K562 (cell line): ENCODE measurements around the gene TPO. TPM values are rescaled to one million over a fixed set of nuclear protein-coding genes. Genes with fewer than 3 reads are reported as not detected.
"Not testable (repeated sequence)": the region's sequence is repeated elsewhere in the genome, so short reads cannot be mapped to it uniquely, and the experiment has no call there.

Experiments
- ATAC-seq: fragments of 200-7000 bp; cut with Tn5 transposase; 3 replicates; pipeline ENCODE4 v1.9.1; 2020; ENCODE audit warnings: moderate library complexity
- BruUV-seq: library from RNA; stranded (reverse); fragments of 400-500 nt; replicated peaks from 2 replicates; lab custom pipeline; 2021; lab: Mats Ljungman, UMichigan
- CTCF ChIA-PET: fragments of 300-600 bp; formaldehyde crosslinking; extraction: SDS; loops from one replicate; lab custom pipeline; 2021; ENCODE audit warnings: low intra/inter-chr PET ratio; lab: Yijun Ruan, JAX
- POLR2A ChIA-PET: fragments of 300-600, 350-650 bp; sonication (Branson Sonifier 250); formaldehyde crosslinking; extraction: SDS; loops from one replicate; lab custom pipeline; 2021; ENCODE audit warnings: antibody characterized with exemption, inconsistent platforms; lab: Yijun Ruan, JAX
- DNase-seq, 4 experiments: peaks; one replicate each; pipeline versions ENCODE4 v3.0.0 to v3.0.0-alpha.2; 2011 to 2018; ENCODE audit warnings: low spot score in 3 of 4, mixed read lengths in 3 of 4; ENCODE audit errors: extremely low read depth in 1 of 4
- FAIRE-seq: peaks from 2 replicates; lab custom pipeline; 2011; peaks lifted over from hg19 to GRCh38; lab: Jason Lieb, UNC
- H2AFZ ChIP-seq: 2 replicates; pipeline ENCODE4 v1.6.0; 2011; ENCODE audit warnings: low read depth, low read length, control low read depth, inconsistent platforms
- H3K27ac ChIP-seq: fragments of 200-600 bp; 3 replicates; pipeline ENCODE4 v1.8.0; 2011; ENCODE audit warnings: low read depth, mild to moderate bottlenecking, control low read depth, inconsistent platforms, low read length, moderate library complexity, mixed read lengths; ENCODE audit errors: extremely low read depth
- H3K27me3 ChIP-seq, 2 experiments: fragments of 300-600 bp in 1 of 2; 2 replicates in 1 of 2; 3 replicates in 1 of 2; pipeline versions ENCODE4 v1.6.0 to v1.8.0; 2011; ENCODE audit warnings: inconsistent platforms in 2 of 2, low read length in 2 of 2, mild to moderate bottlenecking in 1 of 2, mixed read lengths in 1 of 2, moderate library complexity in 1 of 2; ENCODE audit not compliant: control insufficient read depth in 2 of 2, insufficient read depth in 2 of 2
- H3K36me3 ChIP-seq: fragments of 300-600 bp; 3 replicates; pipeline ENCODE4 v1.8.0; 2011; ENCODE audit warnings: mild to moderate bottlenecking, low read length, inconsistent platforms; ENCODE audit not compliant: control insufficient read depth, insufficient read depth
- H3K4me1 ChIP-seq, 2 experiments: fragments of 200-600 bp in 1 of 2; replicated peaks in 1 of 2; 2 replicates in 1 of 2; 3 replicates in 1 of 2; pipeline versions ENCODE4 v1.5.1 to v1.8.0; 2011; ENCODE audit warnings: inconsistent platforms in 2 of 2, low read length in 2 of 2, mild to moderate bottlenecking in 1 of 2, mixed read lengths in 1 of 2, moderate library complexity in 1 of 2; ENCODE audit not compliant: control insufficient read depth in 2 of 2, insufficient read depth in 2 of 2
- H3K4me2 ChIP-seq: 2 replicates; pipeline ENCODE4 v1.6.1; 2011; ENCODE audit warnings: low read length, control low read depth, inconsistent platforms, mixed read lengths; ENCODE audit not compliant: insufficient read depth
- H3K4me3 ChIP-seq: fragments of 200-600 bp; sonication (generic), shearing (Covaris generic); 2 replicates; pipeline ENCODE4 v1.5.1; 2016; ENCODE audit warnings: control low read depth, inconsistent platforms
- H3K79me2 ChIP-seq: fragments of 200-600 bp; 3 replicates; pipeline ENCODE4 v1.8.0; 2011; ENCODE audit warnings: low read length, inconsistent platforms; ENCODE audit not compliant: control insufficient read depth, insufficient read depth
- H3K9ac ChIP-seq, 2 experiments: 2 replicates each; pipeline versions ENCODE4 v1.6.0 to v1.6.1; 2011; ENCODE audit warnings: low read depth in 2 of 2, low read length in 2 of 2, control low read depth in 1 of 2, inconsistent platforms in 1 of 2, mild to moderate bottlenecking in 1 of 2, mixed read lengths in 1 of 2; ENCODE audit not compliant: insufficient read depth in 1 of 2
- H3K9me1 ChIP-seq: one replicate; pipeline ENCODE4 v1.6.0; 2011; ENCODE audit warnings: inconsistent platforms, mild to moderate bottlenecking, low read length, moderate library complexity; ENCODE audit not compliant: control insufficient read depth, insufficient read depth
- H3K9me3 ChIP-seq: replicated peaks from 2 replicates; pipeline ENCODE4 v1.5.1; 2011; ENCODE audit warnings: low read depth, low read length, inconsistent platforms; ENCODE audit not compliant: control insufficient read depth, insufficient read depth
- H4K20me1 ChIP-seq: replicated peaks from 2 replicates; pipeline ENCODE4 v1.6.1; 2011; ENCODE audit warnings: low read length, inconsistent platforms, mixed read lengths; ENCODE audit not compliant: control insufficient read depth, insufficient read depth
- NR2C2 ChIP-seq, 2 experiments: fragments of 200-800 bp in 1 of 2; sonication (Bioruptor generic) in 1 of 2; sonication (generic) in 1 of 2; formaldehyde crosslinking in 1 of 2; IDR thresholded peaks; 2 replicates each; pipeline versions ENCODE4 v1.6.1 to v1.8.0; 2016 to 2022; ENCODE audit warnings: mild to moderate bottlenecking in 1 of 2, missing compliant biosample characterization in 1 of 2, missing genetic modification characterization in 1 of 2, missing genetic modification reagents in 1 of 2
- ZNF24 ChIP-seq: fragments of 450-650 bp; IDR thresholded peaks from 2 replicates; pipeline ENCODE4 v1.6.1; 2016
- ZNF778 ChIP-seq: fragments of 450-650 bp; formaldehyde crosslinking; IDR thresholded peaks from 2 replicates; pipeline ENCODE4 v1.4.0; 2020; ENCODE audit warnings: mild to moderate bottlenecking, moderate library complexity
- WGBS: fragments of 100-300 bp; shearing (Covaris generic); methylation state at CpG from one replicate; pipeline ENCODE4 v1.1.6; 2016; ENCODE audit warnings: low coverage, mixed read lengths; ENCODE audit not compliant: insufficient coverage; ENCODE audit errors: missing lambda C conversion rate; 5-methylcytosine and 5-hydroxymethylcytosine counted together
- in situ Hi-C: fragments of 300-500 bp; cut with MboI; formaldehyde crosslinking; loops from 4 replicates; pipeline ENCODE4 v1.15.0; 2018; ENCODE audit warnings: inconsistent platforms, mixed read lengths
- intact Hi-C: fragments of 100-400 bp; cut with micrococcal nuclease; formaldehyde crosslinking; loops from 2 replicates; pipeline ENCODE4 v1.14.2; 2022
- polyA plus RNA-seq, 8 experiments: library from polyadenylated mRNA; depleted of rRNA in 4 of 8; stranded (reverse) in 5 of 8; unstranded in 3 of 8; fragments of >200 nt; fragmentation: Nextera tagmentation in 2 of 8; fragmentation: Illumina TruSeq in 1 of 8; extraction: Ambion mirVana in 2 of 8; extraction: Trizol in 1 of 8; gene quantifications; 2 replicates each; pipeline versions ENCODE4 v1.2.1 to v1.2.3, GENCODE V29; 2011 to 2014; ENCODE audit warnings: inconsistent platforms in 1 of 8, missing spikeins in 1 of 8
- total RNA-seq, 7 experiments: library from RNA; depleted of rRNA in 6 of 7; stranded (reverse); fragments of >200 nt in 6 of 7; fragmentation: Illumina TruSeq in 2 of 7; extraction: Trizol in 2 of 7; gene quantifications; 2 replicates each; pipeline versions ENCODE4 v1.2.1 to v1.2.3, GENCODE V29; 2011 to 2021; ENCODE audit warnings: low replicate concordance in 1 of 7

TPO gene
- total and polyA plus RNA-seq, 9 of the 15 experiments (the other 6 are each of a cell fraction or from before 2014, with no cell fraction given) = not detected

DNA sequence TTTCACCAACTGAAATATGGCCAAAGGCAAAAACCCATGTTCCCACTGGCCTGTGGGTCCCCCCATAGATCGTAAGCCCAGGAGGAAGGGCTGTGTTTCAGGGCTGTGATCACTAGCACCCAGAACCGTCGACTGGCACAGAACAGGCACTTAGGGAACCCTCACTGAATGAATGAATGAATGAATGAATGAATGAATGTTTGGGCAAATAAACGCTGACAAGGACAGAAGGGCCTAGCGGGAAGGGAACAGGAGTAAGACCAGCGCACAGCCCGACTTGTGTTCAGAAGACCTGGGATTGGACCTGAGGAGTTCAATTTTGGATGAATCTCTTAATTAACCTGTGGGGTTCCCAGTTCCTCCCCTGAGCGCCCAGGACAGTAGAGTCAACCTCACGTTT, 76.2 kb downstream of the TPO start:
- FAIRE-seq (no peak), ATAC-seq (no peak), DNase-seq (no peak)
- H3K4me1 ChIP-seq = no peaks in the 10 kb centered on the region
- TF ChIP-seq ZNF778 (no peak), NR2C2 (CRISPR knock-in tag; IDR thresholded peaks at IDR 0.05) (no peak), NR2C2 (tag; IDR thresholded peaks at IDR 0.05) (no peak), ZNF24 (peak; percentile 69; the same call in 1 of the 2 replicates)
- H3K9ac ChIP-seq = no peak overlapping the region
- H3K4me3 ChIP-seq = no peak overlapping the region
- in situ Hi-C loops (no loop called here), intact Hi-C loops (no loop called here)
- ChIA-PET POLR2A (interaction anchor here (0.7 kb wide), 1 partner anchor 12 kb away, joined by 3 read pairs; no protein-coding TSS in a partner anchor), CTCF (no interaction called here)
- no peaks in the 10 kb centered on the region for H4K20me1 ChIP-seq
- H3K27ac ChIP-seq = no peak overlapping the region
- 3% methylated on average over 8 of the region's 9 CpGs for whole genome bisulfite sequencing
- no TSS peak for BruUV-seq
- H2AFZ ChIP-seq = no peak overlapping the region
- H3K4me2 ChIP-seq = no peak overlapping the region
- peaks cover 2 to 38% of the 10 kb centered on the region in 2 experiments; a peak in 3 of 5 replicates for H3K27me3 ChIP-seq
- H3K79me2 ChIP-seq = no peaks in the 10 kb centered on the region
- no peaks in the 10 kb centered on the region for H3K36me3 ChIP-seq
- H3K9me3 ChIP-seq = no peaks in the 10 kb centered on the region
- H3K9me1 ChIP-seq = no peaks in the 10 kb centered on the region

DNA sequence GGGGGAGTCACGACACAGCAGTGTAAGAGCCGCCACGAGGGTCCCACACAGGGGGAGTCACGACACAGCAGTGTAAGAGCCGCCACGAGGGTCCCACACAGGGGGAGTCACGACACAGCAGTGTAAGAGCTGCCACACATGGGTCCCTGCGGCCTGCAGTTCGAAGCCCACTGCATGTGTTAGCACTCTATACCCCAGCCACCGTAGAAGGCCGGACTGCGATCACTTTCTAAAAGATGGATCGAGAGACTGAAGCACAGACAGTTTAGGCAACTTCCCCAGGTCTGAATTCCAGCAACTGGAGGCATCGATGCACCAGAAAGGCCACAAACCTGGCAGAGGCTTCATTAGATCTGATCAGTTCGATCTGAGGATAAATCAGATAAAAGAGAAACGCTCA, 77.1 kb downstream of the TPO start:
- H2AFZ ChIP-seq, DNase-seq, H3K4me1 ChIP-seq, in situ Hi-C loops, H4K20me1 ChIP-seq, POLR2A ChIA-PET, ATAC-seq, CTCF ChIA-PET, H3K9me3 ChIP-seq, H3K79me2 ChIP-seq, H3K4me3 ChIP-seq, intact Hi-C loops, H3K27ac ChIP-seq, H3K9me1 ChIP-seq, H3K4me2 ChIP-seq, H3K36me3 ChIP-seq, BruUV-seq, FAIRE-seq, H3K9ac ChIP-seq: not testable (repeated sequence)
- 7% methylated on average over 11 of the region's 16 CpGs for whole genome bisulfite sequencing
- H3K27me3 ChIP-seq = peaks cover 2 to 39% of the 10 kb centered on the region in 2 experiments; a peak in 3 of 5 replicates
